RWPE2 (cell line): ENCODE data around the gene AP3M1.
"Not testable (repeated sequence)": the region's sequence is repeated elsewhere in the genome, so short reads cannot be mapped to it uniquely, and the experiment has no call there.

Experiments
- ATAC-seq: fragments of 200-7000 bp; cut with Tn5 transposase; 3 replicates; pipeline ENCODE4 v1.9.1; 2021; ENCODE audit warnings: low read depth
- DNase-seq: peaks from one replicate; pipeline ENCODE4 v3.0.0-alpha.2; 2020; ENCODE audit warnings: low spot score
- H3K27ac ChIP-seq: fragments of 450-650 bp; 2 replicates; pipeline ENCODE4 v1.5.1; 2017; ENCODE audit warnings: mild to moderate bottlenecking; ENCODE audit not compliant: poor library complexity, severe bottlenecking
- H3K27me3 ChIP-seq: fragments of 250-450 bp; sonication (Bioruptor Pico); 2 replicates; pipeline ENCODE4 v1.5.1; 2021; ENCODE audit warnings: mild to moderate bottlenecking, moderate library complexity; ENCODE audit not compliant: insufficient read depth, poor library complexity, severe bottlenecking
- H3K36me3 ChIP-seq: fragments of 250-450 bp; sonication (Bioruptor Pico); 2 replicates; pipeline ENCODE4 v1.5.1; 2020; ENCODE audit warnings: low read depth, mild to moderate bottlenecking, moderate library complexity
- H3K4me1 ChIP-seq: fragments of 250-450 bp; sonication (Bioruptor Pico); 2 replicates; pipeline ENCODE4 v1.5.1; 2021; ENCODE audit warnings: mild to moderate bottlenecking, moderate library complexity; ENCODE audit not compliant: insufficient read depth, poor library complexity, severe bottlenecking
- H3K4me3 ChIP-seq: fragments of 250-450 bp; sonication (Bioruptor Pico); 2 replicates; pipeline ENCODE4 v1.5.1; 2021; ENCODE audit warnings: mild to moderate bottlenecking, moderate library complexity; ENCODE audit not compliant: severe bottlenecking
- H3K9me3 ChIP-seq: fragments of 250-450 bp; sonication (Bioruptor Pico); 2 replicates; pipeline ENCODE4 v1.5.1; 2021; ENCODE audit warnings: mild to moderate bottlenecking, moderate library complexity; ENCODE audit not compliant: severe bottlenecking
- TF ChIP-seq, protein P1 (sequence below): fragments of 450-650 bp; IDR thresholded peaks from one replicate; pipeline ENCODE4 v1.5.1; 2017; ENCODE audit warnings: mild to moderate bottlenecking, moderate library complexity; ENCODE audit not compliant: poor library complexity, severe bottlenecking

The AP3M1 gene

DNA sequence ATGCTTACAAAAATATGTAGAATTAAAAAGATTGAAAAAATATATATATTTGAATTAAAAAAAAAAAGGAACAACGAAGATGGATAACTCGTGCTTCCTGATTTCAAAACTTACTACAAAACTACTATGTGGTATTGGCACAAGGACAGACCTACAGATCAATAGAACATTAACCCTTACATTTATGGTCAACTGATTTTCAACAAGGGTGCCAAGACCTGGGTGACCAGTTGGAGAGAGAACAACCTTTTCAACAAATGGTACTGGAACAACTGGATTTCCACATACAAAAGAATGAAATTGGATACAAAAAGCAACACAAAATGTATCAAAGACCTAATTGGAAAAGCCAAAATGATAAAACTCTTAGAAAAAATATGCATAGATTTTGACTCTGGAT lies 10.1 kb downstream of the AP3M1 start:
- no peak for ATAC-seq
- H3K27ac ChIP-seq: no peak overlapping the region
- peaks cover 42% of the 10 kb centered on the region for H3K36me3 ChIP-seq
- no peaks in the 10 kb centered on the region for H3K27me3 ChIP-seq
- no peak for DNase-seq
- no peak overlapping the region for H3K4me3 ChIP-seq
- TF ChIP-seq, protein P1, sequence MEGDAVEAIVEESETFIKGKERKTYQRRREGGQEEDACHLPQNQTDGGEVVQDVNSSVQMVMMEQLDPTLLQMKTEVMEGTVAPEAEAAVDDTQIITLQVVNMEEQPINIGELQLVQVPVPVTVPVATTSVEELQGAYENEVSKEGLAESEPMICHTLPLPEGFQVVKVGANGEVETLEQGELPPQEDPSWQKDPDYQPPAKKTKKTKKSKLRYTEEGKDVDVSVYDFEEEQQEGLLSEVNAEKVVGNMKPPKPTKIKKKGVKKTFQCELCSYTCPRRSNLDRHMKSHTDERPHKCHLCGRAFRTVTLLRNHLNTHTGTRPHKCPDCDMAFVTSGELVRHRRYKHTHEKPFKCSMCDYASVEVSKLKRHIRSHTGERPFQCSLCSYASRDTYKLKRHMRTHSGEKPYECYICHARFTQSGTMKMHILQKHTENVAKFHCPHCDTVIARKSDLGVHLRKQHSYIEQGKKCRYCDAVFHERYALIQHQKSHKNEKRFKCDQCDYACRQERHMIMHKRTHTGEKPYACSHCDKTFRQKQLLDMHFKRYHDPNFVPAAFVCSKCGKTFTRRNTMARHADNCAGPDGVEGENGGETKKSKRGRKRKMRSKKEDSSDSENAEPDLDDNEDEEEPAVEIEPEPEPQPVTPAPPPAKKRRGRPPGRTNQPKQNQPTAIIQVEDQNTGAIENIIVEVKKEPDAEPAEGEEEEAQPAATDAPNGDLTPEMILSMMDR: no peak
- H3K9me3 ChIP-seq: no peaks in the 10 kb centered on the region
- peaks cover 7% of the 10 kb centered on the region for H3K4me1 ChIP-seq

DNA sequence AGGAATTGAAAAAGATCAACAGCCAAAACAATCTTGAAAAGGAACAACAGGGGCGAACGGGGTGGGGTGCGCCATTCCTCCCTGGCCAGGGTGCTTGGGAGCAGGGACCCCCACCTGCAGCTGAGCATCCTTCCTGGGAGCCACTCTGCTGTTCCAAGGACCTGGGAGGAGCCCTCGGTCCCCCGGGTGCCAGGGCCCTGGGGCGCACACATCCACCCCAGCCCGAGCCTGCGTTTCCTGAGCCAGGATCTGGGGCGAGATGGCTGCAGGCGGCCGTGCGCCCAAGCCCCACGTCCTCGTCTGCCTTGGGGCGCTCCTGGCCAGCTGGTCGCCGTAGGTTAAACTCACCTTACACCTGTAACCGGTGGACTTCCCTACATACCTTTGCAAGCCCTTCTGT lies 10.6 kb downstream of the AP3M1 start:
- H3K9me3 ChIP-seq: no peaks in the 10 kb centered on the region
- H3K36me3 ChIP-seq: peaks cover 42% of the 10 kb centered on the region
- no peaks in the 10 kb centered on the region for H3K27me3 ChIP-seq
- no peak overlapping the region for H3K4me3 ChIP-seq
- H3K4me1 ChIP-seq: peaks cover 1% of the 10 kb centered on the region
- TF ChIP-seq, protein P1: no peak
- ATAC-seq: no peak
- no peak for DNase-seq
- no peak overlapping the region for H3K27ac ChIP-seq

DNA sequence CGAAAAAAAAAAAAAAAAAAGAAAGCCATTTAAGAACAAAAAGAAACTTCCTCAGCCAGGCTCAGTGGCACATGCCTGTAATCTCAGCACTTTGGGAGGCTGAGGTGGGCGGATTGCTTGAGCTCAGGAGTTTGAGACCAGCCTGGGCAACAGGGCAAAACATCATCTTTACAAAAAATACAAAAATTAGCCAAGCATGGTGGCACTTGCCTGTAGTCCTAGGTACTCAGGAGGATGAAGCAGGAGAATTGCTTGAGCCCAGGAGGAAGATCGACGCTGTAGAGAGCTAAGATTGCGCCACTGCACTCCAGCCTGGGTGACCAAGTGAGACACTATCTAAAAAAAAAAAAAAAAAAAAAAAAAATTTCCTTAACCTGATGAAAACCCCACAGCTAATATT lies 12.0 kb downstream of the AP3M1 start:
- not testable (repeated sequence) for H3K4me1 ChIP-seq, H3K27ac ChIP-seq, H3K4me3 ChIP-seq, H3K9me3 ChIP-seq, ATAC-seq, DNase-seq, H3K27me3 ChIP-seq
- peaks cover 53% of the 10 kb centered on the region for H3K36me3 ChIP-seq

DNA sequence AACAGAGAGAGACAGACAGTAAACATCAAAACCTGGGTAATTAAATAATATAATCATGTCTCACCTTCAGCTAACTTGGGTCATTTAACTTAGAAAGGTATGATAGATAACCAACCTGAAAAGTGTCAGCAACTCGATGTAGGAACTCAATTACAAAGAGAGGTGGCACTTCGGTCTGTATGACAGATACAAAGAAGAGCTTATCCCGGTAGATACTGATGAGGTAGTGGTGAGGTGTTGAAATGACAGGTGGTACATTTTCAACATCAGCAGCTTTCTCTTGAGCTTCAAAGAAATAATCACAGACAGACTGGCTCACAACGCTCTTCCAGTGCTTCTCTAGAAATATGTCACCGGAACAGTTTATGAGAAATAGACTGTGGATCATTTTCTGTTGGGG lies 12.6 kb downstream of the AP3M1 start:
- no peaks in the 10 kb centered on the region for H3K4me1 ChIP-seq
- DNase-seq (no peak), ATAC-seq (no peak)
- TF ChIP-seq, protein P1: no peak
- no peak overlapping the region for H3K27ac ChIP-seq
- no peaks in the 10 kb centered on the region for H3K9me3 ChIP-seq
- H3K27me3 ChIP-seq: no peaks in the 10 kb centered on the region
- peaks cover 57% of the 10 kb centered on the region for H3K36me3 ChIP-seq
- H3K4me3 ChIP-seq: no peak overlapping the region

DNA sequence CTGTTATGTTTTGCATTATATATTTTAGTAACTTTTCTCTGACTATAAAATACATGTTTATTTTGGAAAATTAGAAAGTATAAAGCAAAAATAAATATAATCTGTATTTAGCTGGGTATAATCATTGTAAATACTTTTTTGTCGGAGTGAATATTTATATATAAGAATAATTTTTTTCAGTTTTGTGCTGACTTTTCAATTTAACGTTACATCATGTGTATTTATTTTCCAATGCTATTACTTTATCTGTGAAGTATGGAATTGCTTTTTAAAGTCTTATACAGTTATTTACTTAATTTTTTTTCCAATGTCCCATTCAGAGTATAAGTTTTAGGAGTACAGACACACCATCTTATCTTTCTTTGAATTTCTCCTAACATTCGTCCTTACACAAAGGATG lies 15.2 kb downstream of the AP3M1 start:
- no peak overlapping the region for H3K4me3 ChIP-seq
- H3K27me3 ChIP-seq: no peaks in the 10 kb centered on the region
- H3K27ac ChIP-seq: no peak overlapping the region
- H3K4me1 ChIP-seq: no peaks in the 10 kb centered on the region
- no peak for ATAC-seq
- DNase-seq: no peak
- TF ChIP-seq, protein P1: no peak
- peaks cover 79% of the 10 kb centered on the region for H3K36me3 ChIP-seq
- H3K9me3 ChIP-seq: no peaks in the 10 kb centered on the region
